DND-41 (cell line): Measurements from ENCODE around the gene STK32B.

Source experiments
- EZH2 ChIP-seq: IDR thresholded peaks from 3 replicates; pipeline ENCODE4 v1.6.1; 2012; ENCODE audit warnings: borderline replicate concordance, low read depth, mild to moderate bottlenecking, moderate library complexity, low read length, inconsistent platforms; ENCODE audit not compliant: severe bottlenecking
- TF ChIP-seq, protein P1 (sequence below): IDR thresholded peaks from 2 replicates; pipeline ENCODE4 v1.5.1; 2012; ENCODE audit warnings: borderline replicate concordance, low read length, moderate library complexity, mild to moderate bottlenecking; ENCODE audit not compliant: poor library complexity, severe bottlenecking; ENCODE audit errors: extremely low read depth

DNA sequence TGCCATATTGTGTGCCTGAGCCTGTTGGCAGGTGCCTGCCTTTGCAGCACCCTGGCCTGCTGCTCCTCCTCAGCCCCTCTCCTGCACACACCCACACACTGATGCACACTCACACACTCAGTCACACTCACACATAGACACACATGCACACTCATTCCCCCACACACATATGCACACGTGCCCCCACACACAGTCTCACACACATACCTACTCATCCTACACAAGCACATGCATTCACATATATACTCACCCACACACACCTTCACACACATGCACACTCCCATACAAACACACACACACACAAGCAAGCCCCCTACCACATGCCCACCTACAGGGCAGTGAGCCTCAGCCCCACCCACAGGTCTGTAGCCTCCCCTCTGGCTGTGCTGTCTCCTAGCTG lies 412.1 kb downstream of the STK32B start:
- TF ChIP-seq, protein P1, sequence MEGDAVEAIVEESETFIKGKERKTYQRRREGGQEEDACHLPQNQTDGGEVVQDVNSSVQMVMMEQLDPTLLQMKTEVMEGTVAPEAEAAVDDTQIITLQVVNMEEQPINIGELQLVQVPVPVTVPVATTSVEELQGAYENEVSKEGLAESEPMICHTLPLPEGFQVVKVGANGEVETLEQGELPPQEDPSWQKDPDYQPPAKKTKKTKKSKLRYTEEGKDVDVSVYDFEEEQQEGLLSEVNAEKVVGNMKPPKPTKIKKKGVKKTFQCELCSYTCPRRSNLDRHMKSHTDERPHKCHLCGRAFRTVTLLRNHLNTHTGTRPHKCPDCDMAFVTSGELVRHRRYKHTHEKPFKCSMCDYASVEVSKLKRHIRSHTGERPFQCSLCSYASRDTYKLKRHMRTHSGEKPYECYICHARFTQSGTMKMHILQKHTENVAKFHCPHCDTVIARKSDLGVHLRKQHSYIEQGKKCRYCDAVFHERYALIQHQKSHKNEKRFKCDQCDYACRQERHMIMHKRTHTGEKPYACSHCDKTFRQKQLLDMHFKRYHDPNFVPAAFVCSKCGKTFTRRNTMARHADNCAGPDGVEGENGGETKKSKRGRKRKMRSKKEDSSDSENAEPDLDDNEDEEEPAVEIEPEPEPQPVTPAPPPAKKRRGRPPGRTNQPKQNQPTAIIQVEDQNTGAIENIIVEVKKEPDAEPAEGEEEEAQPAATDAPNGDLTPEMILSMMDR, result no peak
- TF ChIP-seq EZH2, result no peak
